ENCODE measurements around the gene SCAPER. TPM values are rescaled to one million over a fixed set of nuclear protein-coding genes. Genes with fewer than 3 reads are reported as not detected.
"Not testable (repeated sequence)": the region's sequence is repeated elsewhere in the genome, so short reads cannot be mapped to it uniquely, and the experiment has no call there.

The SCAPER gene
- total RNA-seq, 1 donor = 9.1 TPM

DNA sequence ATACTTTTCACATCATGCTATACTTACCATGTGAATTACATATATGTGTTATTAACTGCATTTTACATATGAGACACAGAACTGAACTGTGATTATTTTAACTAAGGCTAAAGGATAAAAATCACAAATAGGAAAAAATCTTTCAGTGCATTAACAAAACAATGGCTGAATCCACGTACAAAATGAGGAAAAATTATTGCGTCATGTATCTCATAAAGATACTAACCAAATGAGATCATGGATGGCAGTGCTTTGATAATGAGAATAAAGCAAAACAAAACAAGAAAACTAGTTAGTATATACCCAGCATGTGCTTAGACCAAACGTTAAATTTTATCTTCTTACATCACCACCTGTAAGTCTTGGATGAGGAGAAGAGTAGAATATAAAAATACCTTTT, 66.0 kb downstream of the SCAPER start:
- no peak overlapping the region for H3K4me3 ChIP-seq (ENCODE audit: low read depth, low read length)
- DNase-seq (ENCODE audit: low read depth) = no peak
- TF ChIP-seq, protein P1, sequence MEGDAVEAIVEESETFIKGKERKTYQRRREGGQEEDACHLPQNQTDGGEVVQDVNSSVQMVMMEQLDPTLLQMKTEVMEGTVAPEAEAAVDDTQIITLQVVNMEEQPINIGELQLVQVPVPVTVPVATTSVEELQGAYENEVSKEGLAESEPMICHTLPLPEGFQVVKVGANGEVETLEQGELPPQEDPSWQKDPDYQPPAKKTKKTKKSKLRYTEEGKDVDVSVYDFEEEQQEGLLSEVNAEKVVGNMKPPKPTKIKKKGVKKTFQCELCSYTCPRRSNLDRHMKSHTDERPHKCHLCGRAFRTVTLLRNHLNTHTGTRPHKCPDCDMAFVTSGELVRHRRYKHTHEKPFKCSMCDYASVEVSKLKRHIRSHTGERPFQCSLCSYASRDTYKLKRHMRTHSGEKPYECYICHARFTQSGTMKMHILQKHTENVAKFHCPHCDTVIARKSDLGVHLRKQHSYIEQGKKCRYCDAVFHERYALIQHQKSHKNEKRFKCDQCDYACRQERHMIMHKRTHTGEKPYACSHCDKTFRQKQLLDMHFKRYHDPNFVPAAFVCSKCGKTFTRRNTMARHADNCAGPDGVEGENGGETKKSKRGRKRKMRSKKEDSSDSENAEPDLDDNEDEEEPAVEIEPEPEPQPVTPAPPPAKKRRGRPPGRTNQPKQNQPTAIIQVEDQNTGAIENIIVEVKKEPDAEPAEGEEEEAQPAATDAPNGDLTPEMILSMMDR (IDR thresholded peaks at IDR 0.05; ENCODE audit: insufficient read depth, low read depth, low read length) = no peak

DNA sequence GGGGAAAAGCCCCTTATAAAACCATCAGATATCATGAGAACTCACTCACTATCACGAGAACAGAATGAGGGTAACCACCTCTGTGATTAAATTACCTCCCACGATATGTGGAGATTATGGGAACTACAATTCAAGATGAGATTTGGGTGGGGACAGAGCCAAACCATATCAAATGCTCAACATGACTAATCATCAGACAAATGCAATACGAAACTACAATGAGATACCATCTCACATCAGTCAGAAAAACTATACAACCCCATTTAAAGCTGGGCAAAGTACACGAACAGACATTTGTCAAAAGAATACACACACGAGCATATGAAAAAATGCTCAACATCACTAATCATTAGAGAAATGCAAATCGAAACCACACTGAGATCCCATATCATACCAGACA, 67.7 kb downstream of the SCAPER start:
- no peak overlapping the region for H3K4me3 ChIP-seq (ENCODE audit: low read depth, low read length)
- TF ChIP-seq, protein P1 (IDR thresholded peaks at IDR 0.05; ENCODE audit: insufficient read depth, low read depth, low read length) = no peak
- DNase-seq (ENCODE audit: low read depth) = no peak

DNA sequence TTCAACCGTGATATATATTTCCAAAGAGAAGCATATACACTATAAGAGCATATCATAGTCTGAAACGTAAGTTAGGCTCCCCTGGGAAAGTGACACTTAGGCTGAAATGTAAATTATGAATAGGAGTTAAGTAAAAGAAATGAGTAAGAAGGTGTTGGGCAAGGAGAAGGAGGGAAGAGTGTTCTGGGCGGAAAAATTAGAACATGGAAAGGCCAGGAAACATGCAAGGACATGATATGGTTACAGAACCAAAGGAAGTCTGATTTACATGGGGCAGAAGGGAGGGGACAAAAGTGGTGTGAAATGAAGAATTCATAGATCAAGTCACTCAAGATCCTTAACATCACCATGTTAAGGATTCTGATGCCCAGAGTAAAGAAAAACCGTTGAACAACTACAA, 75.2 kb downstream of the SCAPER start:
- TF ChIP-seq, protein P1 (IDR thresholded peaks at IDR 0.05; ENCODE audit: insufficient read depth, low read depth, low read length) = no peak
- DNase-seq (ENCODE audit: low read depth) = no peak

DNA sequence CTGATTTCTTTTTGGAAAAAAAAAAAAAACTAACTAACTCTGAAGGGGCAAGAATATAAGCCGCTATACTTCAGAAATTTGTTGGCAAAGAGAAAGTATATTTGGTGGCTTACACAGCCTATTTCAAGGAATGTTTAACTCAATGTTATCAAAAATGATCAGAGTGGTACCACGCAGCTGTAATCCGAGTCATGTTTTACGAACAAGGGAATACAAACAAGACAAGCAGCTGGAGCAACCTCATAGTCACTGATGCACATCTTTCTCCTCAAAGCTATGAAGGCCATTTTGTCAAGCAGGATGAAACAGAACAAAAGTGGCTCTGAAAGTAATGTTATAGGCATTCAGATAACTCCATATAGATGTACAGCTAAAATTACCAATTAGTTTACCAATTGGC, 81.2 kb downstream of the SCAPER start:
- DNase-seq (ENCODE audit: low read depth) = no peak
- no peak overlapping the region for H3K4me3 ChIP-seq (ENCODE audit: low read depth, low read length)
- TF ChIP-seq, protein P1 (IDR thresholded peaks at IDR 0.05; ENCODE audit: insufficient read depth, low read depth, low read length) = no peak

More for the DNA sequence above, 75.2 kb downstream of the SCAPER start:
- no peak overlapping the region for H3K4me3 ChIP-seq (ENCODE audit: low read depth, low read length)

DNA sequence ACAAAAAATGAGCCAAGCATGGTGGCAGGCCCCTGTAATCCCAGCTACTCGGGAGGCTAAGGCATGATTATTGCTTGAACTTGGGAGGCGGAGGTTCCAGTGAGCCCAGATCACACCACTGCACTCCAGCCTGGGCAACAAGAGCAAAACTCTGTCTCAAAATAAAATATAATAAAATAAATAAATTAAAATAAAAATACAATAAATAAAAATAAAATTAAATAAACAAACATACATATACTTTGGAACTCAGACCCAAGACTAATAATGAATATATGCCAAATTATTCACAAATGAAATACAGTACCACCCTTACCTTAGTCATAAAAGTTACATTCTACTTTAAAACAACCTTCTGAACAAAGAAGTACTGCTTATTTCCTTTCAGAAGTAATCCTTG, 81.8 kb downstream of the SCAPER start:
- TF ChIP-seq, protein P1 (IDR thresholded peaks at IDR 0.05; ENCODE audit: insufficient read depth, low read depth, low read length) = no peak
- H3K4me3 ChIP-seq (ENCODE audit: low read depth, low read length) = no peak overlapping the region
- DNase-seq (ENCODE audit: low read depth) = no peak

DNA sequence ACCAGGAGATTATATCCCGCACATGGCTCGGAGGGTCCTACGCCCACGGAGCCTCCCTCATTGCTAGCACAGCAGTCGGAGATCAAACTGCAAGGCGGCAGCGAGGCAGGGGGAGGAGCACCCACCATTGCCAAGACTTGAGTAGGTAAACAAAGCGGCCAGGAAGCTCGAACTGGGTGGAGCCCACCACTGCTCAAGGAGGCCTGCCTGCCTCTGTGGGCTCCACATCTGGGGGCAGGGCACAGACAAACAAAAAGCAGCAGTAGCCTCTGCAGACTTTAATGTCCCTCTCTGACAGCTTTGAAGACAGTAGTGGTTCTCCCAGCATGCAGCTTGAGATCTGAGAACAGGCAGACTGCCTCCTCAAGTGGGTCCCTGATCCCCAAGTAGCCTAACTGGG, 86.2 kb downstream of the SCAPER start:
- not testable (repeated sequence) for DNase-seq (ENCODE audit: low read depth); H3K4me3 ChIP-seq (ENCODE audit: low read depth, low read length)

DNA sequence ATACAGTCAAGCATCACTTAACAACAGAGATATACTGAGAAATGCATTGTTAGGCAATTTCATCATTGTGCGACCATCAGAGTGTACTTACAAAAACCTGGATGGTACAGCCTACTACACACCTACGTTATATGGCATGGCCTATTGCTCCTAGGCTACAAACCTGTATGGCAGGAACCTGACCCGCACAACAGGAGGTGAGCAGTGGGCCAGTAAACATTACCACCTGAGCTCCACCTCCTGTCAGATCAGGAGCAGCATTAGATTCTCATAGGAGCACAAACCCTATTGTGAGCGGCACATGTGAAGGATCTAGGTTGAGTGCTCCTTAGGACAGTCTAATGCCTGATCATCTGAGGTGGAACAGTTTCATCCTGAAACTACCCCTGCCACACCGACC, 89.7 kb downstream of the SCAPER start:
- TF ChIP-seq, protein P1 (IDR thresholded peaks at IDR 0.05; ENCODE audit: insufficient read depth, low read depth, low read length) = no peak
- no peak overlapping the region for H3K4me3 ChIP-seq (ENCODE audit: low read depth, low read length)
- no peak for DNase-seq (ENCODE audit: low read depth)
